Superior temporal gyrus (tissue), 1 donor: ENCODE data around the gene TAS2R41.
"Not testable (repeated sequence)": the region's sequence is repeated elsewhere in the genome, so short reads cannot be mapped to it uniquely, and the experiment has no call there.

Experiments
- DNase-seq: peaks from one replicate; pipeline ENCODE4 v3.0.0-alpha.2; 2016; ENCODE audit errors: extremely low spot score

Gene TAS2R41

DNA sequence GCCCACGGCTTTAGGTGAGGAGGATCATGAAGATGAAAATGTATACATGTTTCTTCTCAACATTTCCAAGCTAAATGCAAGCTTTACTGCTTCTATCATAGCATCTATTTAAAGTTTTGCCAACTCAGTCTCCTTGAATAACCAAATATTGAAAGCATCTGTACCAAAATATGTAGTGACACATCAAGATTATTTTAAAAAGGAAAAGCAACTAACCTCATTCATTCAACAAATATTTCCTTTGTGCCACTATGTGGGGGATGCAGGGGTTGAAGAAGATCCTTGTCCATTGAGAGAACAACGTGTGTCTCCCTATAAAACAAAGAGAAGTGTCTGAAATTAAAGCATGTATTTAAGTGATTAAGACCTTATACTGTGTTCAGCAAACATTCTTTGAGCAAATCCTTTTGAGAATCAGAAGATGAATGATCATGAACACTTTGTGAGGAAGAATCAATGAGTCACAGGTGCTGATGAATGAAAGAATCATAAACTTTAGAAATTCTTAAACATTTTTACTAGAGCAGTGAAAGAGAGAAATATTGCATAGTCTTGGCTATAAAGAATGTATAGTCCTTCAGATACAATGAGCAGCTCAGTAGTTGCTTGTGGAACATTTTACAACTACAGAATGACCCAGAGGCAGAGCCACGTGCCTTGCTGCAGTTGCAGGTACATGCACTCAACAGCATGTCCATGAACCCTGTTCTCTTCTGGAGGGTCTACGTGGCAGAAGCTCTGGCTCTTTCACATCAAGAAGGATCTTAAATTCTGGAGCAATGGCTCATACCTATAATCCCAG, 20.5 kb upstream of the TAS2R41 start:
- no peak for DNase-seq

DNA sequence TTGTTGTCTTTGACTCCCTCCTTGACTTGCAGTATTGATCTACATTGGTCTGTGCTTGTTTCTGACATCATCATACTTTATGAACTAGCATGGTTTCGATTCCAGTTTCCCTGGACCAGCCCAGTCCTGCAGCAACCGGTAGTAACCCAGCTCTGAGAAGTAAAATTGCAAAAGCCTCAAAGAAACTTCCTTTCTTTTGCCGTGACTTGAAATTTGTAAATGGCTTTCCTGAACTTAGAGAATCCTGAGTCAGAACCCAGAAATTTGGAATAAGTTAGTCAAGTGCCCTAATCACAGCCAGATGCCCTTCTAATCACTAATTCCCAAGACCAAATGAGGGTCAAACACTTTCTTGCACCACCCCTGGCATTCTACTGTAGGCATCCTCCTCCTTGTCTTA, 19.4 kb upstream of the TAS2R41 start:
- DNase-seq = no peak

DNA sequence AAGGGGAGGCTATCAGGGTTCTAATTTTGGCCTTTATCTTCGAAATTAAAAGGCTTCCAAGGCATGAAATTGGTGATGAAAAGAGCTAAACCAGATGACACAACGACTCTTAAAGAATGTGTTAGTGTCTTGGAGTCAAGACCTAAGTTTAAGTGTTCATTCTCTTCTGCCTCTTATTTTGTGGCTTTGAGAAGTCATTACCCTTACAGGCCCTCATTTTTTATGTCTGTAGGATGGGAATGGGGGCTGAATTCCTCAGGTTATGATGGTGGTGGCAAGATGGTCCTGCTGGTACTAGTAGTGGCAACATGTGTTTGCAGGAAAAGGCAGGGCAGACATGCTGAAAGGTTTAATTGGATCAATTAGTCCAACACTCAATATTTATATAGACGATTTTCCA, 19.0 kb upstream of the TAS2R41 start:
- no peak for DNase-seq

DNA sequence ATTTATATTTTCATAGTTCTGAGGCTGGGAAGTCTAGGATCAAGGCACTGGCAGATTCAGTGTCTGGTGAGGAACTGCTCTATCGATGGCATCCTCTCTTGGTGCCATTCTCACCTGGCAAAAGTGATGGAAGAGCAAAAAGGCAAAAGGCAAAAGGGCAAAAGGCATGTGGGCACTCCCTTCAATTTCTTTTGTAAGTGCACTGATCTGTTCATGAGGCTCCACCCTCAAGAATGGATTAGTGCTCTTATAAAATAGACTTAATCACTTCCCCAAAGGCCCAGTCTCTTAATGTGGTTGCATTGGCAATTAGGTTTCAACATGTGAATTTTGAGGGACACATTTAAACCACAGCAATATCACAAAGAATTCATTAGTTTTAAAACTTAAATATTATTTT, 18.3 kb upstream of the TAS2R41 start:
- DNase-seq = no peak

DNA sequence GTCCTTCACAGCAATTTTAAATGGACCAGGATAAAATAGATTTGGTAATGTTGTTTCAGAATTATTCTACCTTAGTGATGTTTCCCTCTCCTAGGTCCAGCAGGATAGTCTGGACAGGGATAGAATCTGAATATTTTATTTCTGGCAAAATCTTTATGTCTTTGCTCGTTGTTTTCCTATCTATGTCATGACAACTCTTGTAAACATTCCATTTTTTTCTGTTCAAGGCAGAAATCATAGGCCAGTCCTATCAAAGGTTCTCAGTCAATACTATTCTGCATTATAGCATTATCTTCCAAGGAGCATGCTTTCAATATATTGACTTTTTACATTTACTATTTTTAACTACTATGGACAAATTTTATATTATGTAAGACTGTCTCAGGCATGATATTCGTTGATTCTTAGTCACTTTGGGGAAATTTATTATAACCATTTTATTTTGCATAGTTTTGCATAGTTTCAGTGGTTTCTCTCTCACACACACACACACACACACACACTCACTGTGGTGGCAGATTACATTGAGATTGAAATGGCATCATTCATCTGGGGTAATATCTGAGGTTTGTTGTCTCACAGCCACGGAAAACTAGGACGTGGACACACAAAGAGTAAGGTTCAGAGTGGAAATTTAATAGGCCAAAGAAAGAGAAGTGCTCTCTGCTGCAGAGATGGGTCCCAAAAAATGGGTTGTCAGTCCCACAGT, 17.2 kb upstream of the TAS2R41 start:
- no peak for DNase-seq

DNA sequence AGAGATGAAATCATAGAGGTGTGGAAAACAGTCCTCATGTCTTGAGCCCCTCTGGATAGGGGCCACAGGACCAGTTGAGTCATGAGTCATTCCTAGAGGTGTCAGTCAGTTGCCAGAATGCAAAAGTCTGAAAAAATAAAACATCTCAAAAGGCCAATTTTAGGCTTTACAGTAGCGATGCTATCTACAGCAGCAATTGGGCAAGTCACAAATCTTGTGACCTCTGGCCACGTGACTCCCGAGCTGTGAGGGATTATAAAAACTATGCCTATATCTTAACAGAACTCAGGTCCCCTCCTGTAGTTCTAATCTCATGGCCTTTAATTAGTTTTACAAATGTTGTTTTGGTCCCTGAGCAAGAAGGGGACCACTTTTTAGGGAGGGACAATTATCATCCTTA, 15.6 kb upstream of the TAS2R41 start:
- DNase-seq = no peak

DNA sequence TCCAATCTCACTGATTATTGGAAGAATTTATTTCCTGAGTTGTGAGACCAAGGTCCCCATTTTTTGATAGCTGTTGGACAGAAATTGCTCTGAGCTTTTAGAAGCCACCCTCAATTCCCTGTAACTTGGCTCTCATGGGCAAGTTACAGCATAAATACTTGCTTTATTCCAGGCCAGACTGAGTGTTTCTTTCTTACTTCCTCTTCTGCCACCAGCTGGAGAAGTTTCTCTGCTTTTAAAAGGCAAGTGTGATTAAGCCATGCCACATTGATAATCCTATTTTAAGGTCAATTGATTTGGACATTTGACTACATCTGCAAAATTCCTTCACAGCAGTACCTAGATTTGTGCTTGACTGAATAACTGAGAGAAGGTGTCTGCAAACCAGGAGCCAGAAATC, 14.1 kb upstream of the TAS2R41 start:
- DNase-seq = no peak

DNA sequence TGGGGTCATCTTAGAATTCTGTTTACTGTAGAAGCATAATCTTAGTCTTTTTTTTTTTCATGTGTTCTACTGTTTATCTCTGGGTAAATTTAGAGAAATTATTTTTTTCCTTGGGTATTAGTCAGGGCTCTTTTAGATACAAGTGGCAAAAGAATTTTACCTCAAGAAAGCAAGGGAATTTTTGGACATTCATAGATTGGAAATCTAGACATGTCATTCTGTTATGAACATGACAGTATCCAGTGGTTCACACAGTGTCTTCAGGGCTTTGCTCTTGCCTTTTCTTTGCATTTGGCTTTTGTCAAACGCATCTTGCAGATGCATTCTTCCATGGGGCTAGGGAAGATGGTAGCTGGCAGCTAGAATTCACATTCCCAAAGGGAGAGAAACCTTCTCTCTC, 13.7 kb upstream of the TAS2R41 start:
- no peak for DNase-seq

DNA sequence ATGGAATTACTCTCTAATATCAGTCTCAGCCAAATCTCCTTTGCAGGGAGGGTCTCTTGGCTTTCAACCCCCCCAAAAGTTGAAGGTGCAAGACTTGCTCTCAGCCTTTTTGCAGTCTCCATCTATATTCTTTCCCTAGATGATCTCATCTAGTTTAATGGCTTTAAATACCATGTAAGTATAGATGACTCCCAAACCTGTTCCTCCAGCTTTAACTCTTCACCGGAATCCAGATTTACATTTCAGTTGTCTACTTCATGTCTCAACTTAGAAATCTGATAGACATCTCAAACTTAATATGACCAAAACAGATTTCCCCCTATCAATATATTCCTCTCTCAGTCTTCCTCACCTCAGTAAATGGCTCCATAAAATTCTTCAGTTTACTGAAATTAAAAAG, 9.9 kb upstream of the TAS2R41 start:
- DNase-seq = no peak

DNA sequence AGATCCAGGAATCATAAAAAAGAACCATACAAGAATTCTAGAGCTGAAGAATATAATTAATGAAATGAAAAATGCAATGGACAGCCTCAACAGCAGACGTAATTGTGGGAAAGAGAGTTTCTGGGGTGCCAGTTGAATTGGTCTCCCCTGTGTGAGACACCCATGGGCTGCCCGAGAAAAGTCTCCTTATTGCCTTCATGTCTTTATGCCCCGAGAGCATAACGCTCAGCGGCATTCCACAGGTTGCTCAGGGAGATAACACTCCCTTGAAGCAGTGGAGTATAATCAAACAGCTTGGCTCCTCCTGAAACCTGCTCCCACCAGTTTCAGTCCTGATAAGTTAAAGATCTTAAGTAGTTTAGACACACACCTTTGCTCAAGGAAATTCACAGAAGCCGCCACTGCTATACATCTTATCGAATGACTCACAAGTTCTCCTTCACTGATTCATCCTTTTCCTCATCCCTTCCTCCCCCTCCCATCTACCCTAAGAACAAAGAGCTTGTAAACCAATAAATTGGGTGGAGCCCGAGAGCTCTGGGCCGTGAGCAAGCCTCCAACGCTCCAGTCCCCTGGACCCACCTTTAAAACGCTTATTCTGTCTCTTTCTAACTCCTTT, 5.5 kb upstream of the TAS2R41 start:
- DNase-seq = not testable (repeated sequence)

DNA sequence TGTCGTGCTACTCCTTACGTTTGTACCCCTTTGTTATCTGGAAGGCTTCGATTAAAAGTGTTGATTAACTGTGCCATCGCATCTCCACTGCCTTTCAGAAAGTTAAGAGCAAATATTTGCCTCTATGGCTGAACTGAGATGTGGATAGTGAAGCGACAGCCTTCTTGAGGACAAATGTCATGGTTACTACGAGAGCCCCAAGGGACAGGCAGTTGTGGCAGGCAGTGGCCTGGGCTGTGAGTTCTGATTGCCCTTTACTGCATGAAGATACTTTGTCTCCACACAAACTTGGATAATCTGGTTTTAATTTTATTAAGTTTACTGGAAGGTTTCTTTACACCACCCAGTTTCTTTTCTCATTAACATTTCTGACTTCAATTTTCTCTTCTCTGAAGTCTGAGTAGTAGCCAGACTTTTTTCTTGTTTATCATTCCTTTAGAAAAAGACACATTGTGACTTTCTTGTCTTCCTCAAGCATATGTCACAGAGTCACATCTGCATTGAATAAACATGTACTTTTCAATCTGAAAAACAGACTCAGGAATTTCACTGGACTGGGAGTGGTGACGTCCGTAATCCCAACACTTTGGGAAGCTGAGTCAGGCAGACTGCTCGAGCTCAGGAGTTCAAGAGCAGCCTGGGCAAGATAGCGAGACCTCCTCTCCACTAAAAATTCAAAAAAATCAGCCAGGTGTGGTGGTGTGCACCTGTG, 1.5 kb downstream of the TAS2R41 start:
- DNase-seq = no peak

DNA sequence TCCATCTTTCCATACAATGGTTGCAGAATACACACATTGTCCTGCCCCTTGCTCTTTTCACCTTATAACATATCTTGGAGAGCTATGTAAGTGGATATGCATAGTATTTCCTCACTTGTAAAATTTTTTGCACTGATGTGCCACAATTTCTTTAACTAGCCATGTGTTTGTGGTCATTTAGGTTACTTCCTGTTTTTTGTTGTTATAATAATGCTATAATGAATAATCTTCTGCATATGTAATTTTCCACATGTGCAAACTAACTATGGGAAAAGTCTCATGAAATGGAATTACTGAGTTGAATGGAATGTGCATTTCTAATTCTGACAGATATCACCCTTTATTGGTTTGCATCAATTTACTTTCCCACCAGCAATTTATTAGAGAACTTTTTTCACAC, 2.8 kb downstream of the TAS2R41 start:
- no peak for DNase-seq

DNA sequence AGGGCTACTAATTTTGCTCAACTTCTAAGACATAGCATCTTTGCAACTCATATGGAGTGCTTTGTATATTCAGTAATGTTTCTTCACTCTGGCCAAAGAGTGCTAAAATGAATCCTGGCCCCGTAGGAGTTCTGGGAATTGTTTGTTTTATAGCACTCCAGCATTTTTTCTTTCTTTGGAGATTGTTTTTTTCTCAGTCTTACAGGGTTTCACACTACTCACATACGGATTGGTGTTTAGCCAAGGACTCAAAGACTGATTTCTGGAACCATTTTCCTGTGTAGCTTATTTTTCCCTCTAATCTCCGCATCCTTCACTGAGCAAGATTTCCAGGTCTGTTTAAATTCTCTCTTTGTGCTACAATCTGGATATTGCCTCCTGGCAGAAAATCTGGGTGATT, 6.4 kb downstream of the TAS2R41 start:
- no peak for DNase-seq

DNA sequence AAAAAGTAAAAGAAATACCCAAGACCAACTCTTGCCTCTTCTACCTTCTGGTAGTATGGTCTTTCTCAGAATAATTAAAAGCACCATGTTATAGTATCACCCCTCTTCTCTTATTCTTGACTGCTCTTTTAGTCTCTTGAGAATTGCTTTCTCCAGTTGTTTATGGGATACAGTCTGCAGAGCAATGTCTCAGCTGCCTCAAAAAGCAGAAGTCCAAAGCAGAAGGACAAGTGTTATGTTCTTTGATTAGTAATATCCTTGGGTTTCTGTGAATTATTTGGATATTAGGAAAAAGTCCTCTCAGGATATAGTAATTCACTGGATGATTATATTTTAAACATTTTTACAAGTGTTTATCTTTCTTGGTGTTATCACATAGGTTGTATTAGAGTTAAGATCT, 7.4 kb downstream of the TAS2R41 start:
- DNase-seq = no peak

DNA sequence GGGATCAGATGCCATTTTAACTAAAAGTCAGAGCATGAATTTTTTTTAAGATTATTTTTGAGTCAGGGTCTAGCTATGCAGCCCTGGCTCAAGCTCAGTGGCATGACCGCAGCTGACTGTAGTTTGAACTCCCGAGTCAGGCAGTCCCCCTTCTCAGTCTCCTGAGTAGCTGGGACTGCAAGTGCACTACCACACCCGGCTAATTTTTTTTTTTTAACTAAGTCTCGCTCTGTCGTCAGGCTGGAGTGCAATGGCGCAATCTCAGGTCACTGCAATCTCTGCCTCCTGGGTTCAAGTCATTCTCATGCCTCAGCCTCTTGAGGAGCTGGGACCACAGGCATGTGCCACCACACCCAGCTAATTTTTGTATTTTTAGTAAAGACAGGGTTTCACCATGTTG, 7.8 kb downstream of the TAS2R41 start:
- no peak for DNase-seq

DNA sequence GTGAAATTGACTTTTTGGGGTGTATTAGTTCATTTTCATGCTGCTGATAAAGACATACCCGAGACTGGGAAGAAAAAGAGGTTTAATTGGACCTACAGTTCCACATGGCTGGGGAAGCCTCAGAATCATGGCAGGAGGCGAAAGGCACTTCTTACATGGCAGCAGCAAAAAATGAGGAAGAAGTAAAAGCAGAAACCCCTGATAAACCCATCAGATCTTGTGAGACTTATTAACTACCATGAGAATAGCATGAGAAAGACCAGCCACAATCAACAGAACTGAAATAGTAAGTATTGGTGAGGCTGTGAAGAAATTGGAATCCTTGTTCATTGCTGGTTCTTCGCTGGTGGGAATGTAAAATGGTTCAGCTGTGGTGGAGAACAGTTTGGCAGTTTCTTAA, 8.6 kb downstream of the TAS2R41 start:
- DNase-seq = not testable (repeated sequence)

DNA sequence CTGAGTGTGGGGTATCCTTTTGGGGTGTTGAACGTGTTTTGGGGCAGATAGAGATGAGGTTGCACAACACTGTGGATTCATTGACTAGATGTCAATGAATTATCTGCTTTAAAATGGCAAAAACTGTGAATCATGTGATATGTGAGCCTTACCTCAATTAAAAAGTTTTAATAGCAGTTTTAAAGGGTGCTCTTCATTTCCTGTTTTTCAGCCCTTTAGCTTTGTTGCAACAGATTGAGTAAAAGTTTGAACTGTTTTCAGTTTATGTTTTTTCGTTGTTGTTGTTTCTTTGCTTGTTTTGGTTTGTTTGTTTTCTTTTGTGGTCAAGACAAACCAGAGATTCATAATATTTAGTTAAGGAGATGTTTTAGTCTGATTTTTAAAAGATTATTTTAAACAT, 9.4 kb downstream of the TAS2R41 start:
- no peak for DNase-seq

DNA sequence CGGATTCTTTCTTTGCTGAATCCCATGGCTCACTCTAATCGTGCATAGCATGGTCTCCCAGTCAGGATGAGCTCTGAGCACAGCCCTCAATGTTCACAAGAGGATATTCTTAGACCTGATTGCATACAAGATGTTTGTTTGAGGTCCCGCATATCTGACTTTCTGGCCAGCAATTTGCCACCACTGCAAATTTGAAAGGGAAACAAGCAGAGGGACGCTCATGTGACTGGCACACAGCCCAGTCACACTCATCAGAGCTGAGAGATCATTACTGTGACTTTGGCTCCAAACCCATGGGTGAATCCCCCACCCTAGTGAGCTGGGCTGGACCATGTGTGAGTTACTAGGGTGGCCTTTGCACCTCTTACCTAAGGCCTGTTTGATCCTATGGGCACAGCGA, 9.9 kb downstream of the TAS2R41 start:
- DNase-seq = no peak

DNA sequence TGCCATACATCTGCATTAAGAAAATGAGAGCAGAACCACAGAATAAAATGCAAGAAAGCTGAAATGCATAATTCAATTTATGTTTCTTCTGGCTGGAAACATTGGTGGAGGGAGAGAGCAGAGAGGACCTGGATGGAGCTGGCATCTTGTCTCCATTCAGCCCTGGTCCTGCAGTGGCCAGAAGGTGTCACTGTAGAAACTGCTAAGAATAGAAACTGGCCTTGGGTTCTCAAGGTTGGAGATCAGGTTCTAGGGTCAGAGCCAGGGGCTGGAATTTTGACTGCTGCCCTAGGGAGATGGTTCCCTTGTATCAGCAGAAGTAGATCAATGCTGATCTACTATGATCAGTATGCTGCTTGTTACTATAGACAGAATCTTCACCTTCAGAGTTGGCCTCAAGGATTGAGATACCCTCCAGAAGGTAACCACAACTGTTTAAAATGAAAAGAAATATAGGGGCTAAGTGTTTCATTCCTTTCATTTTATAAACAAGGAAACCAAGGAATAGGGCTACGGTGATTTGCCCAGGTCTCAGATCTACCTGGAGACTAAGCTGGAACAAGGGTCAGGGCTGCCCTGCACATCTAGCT, 13.1 kb downstream of the TAS2R41 start:
- DNase-seq = no peak

DNA sequence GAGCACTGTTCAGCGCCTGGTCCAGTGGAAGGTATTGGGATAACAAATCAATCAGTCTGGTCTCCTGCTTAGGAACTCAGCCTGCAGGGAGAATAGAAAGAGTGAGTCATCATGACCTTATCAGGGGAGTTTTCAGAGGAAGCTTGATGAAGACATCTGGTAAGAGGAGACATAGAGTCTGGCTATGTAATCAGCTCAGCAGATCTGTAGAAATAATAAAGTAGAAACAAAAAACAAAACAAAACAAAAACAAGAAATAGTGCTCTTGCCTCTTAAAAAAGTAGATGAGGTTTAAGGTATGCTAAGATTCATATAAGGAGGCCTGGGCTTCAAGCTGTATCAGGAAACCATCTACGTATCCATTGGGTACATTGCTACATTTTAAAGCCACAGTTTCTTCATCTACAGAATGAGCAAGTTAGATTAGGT, 14.4 kb downstream of the TAS2R41 start:
- no peak for DNase-seq

DNA sequence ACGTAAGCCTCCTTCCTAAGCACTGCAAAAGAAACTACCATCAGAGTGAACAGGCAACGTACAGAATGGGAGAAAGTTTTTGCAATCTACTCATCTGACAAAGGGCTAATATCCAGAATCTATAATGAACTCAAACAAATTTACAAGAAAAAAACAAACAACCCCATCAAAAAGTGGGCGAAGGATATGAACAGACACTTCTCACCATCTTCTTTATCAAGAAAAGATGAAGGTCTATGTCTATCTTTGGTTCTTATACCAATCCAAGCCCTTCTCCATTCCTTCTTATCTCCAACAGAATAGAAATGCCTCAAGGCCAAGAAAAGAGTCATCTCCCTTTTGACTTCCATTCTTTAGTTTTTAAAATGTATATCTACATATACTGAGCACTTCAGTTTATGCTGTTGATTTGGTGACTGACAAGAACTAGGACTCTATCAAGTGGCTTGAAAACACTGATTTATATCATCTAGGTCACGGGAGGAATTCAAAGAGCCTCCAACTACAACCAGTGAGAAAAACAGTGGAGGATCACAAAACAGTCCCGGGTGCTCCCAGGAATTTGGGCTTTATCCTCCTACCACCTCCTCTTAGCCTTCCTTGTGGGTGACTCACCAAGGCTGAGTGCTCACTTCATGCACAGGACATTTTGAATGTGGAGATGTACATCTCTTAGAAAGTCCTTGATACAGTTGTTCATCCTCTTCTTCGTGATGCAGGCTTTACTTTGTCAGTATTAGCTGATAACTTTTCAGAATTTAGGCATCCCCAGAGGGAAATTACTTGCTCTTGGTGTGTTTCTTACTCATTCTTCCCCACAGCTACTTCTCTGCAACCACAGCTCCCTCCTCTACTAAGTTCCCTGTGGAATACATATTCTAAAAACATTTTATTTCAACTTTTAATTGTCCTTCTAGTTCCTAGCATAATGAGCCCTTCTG, 15.4 kb downstream of the TAS2R41 start:
- no peak for DNase-seq
